IMR-90 (cell line): Measurements from ENCODE around the gene GNG2. TPM values are rescaled to one million over a fixed set of nuclear protein-coding genes. Genes with fewer than 3 reads are reported as not detected.

Source experiments
- ATAC-seq: fragments of 200-7000 bp; cut with Tn5 transposase; 2 replicates; pipeline ENCODE4 v1.9.1; 2020; ENCODE audit warnings: low read depth, mild to moderate bottlenecking, moderate library complexity
- BruUV-seq: library from RNA; stranded (reverse); fragments of 400-500 nt; replicated peaks from 2 replicates; lab custom pipeline; 2021; lab: Mats Ljungman, UMichigan
- CTCF ChIA-PET: fragments of 300-600 bp; formaldehyde crosslinking; extraction: SDS; loops from one replicate; lab custom pipeline; 2021; ENCODE audit warnings: antibody characterized with exemption; lab: Yijun Ruan, JAX
- POLR2A ChIA-PET: fragments of 300-600 bp; sonication (Branson Sonifier 250); formaldehyde crosslinking; loops from one replicate; lab custom pipeline; 2022; ENCODE audit warnings: antibody characterized with exemption; ENCODE audit not compliant: unreplicated experiment; lab: Charles Lee
- DNase-seq: peaks from one replicate; pipeline ENCODE4 v3.0.0; 2013
- H2AFZ ChIP-seq: replicated peaks from 2 replicates; pipeline ENCODE3; 2013; ENCODE audit warnings: low read length, mild to moderate bottlenecking; ENCODE audit not compliant: poor library complexity
- H2AK5ac ChIP-seq: 2 replicates; pipeline ENCODE4 v1.6.1; 2013; ENCODE audit warnings: low read depth, low read length, inconsistent platforms
- H2AK9ac ChIP-seq: replicated peaks from 2 replicates; pipeline ENCODE3; 2013; ENCODE audit warnings: mild to moderate bottlenecking, low read depth, low read length, moderate library complexity; ENCODE audit not compliant: poor library complexity
- H2BK120ac ChIP-seq: 2 replicates; pipeline ENCODE4 v1.6.1; 2013; ENCODE audit warnings: low read depth, low read length, inconsistent platforms
- H2BK15ac ChIP-seq: 3 replicates; pipeline ENCODE4 v1.6.1; 2013; ENCODE audit warnings: low read depth, low read length, inconsistent platforms
- H2BK20ac ChIP-seq: 2 replicates; pipeline ENCODE4 v1.6.1; 2013; ENCODE audit warnings: low read depth, mild to moderate bottlenecking, inconsistent platforms, low read length, moderate library complexity
- H2BK5ac ChIP-seq: 2 replicates; pipeline ENCODE4 v1.6.1; 2013; ENCODE audit warnings: mild to moderate bottlenecking, low read depth, low read length, inconsistent platforms; ENCODE audit not compliant: poor library complexity, severe bottlenecking
- H3K14ac ChIP-seq: replicated peaks from 2 replicates; pipeline ENCODE4 v1.6.1; 2013; ENCODE audit warnings: low read depth, low read length, inconsistent platforms
- H3K18ac ChIP-seq: 2 replicates; pipeline ENCODE4 v1.6.1; 2013; ENCODE audit warnings: low read depth, low read length, control low read depth
- H3K23ac ChIP-seq: 2 replicates; pipeline ENCODE4 v1.6.1; 2013; ENCODE audit warnings: low read depth, low read length, inconsistent platforms
- H3K27ac ChIP-seq: 2 replicates; pipeline ENCODE4 v1.5.1; 2013; ENCODE audit warnings: mild to moderate bottlenecking, control low read depth, low read length; ENCODE audit not compliant: insufficient read depth
- H3K27me3 ChIP-seq: 2 replicates; pipeline ENCODE4 v1.6.1; 2013; ENCODE audit warnings: low read length; ENCODE audit not compliant: control insufficient read depth, insufficient read depth
- H3K36me3 ChIP-seq: 2 replicates; pipeline ENCODE4 v1.6.1; 2013; ENCODE audit warnings: low read length, mixed read lengths; ENCODE audit not compliant: control insufficient read depth, insufficient read depth
- H3K4ac ChIP-seq: 2 replicates; pipeline ENCODE4 v1.6.1; 2013; ENCODE audit warnings: low read depth, low read length, inconsistent platforms
- H3K4me1 ChIP-seq: 2 replicates; pipeline ENCODE4 v1.6.1; 2013; ENCODE audit warnings: low read length, mixed read lengths; ENCODE audit not compliant: control insufficient read depth, insufficient read depth
- H3K4me2 ChIP-seq: 2 replicates; pipeline ENCODE4 v1.6.1; 2013; ENCODE audit warnings: low read depth, mild to moderate bottlenecking, control low read depth, low read length, moderate library complexity
- H3K4me3 ChIP-seq: 2 replicates; pipeline ENCODE4 v1.5.1; 2013; ENCODE audit warnings: low read depth, mild to moderate bottlenecking, control low read depth, low read length, moderate library complexity; ENCODE audit not compliant: insufficient read depth
- H3K56ac ChIP-seq: 2 replicates; pipeline ENCODE4 v1.6.1; 2013; ENCODE audit warnings: low read length, inconsistent platforms; ENCODE audit not compliant: insufficient read depth; ENCODE audit errors: extremely low read depth
- H3K79me1 ChIP-seq, 2 experiments: 2 replicates each; pipeline ENCODE4 v1.6.1; 2013; ENCODE audit warnings: low read length in 2 of 2, inconsistent platforms in 1 of 2, low read depth in 1 of 2
- H3K9ac ChIP-seq: 2 replicates; pipeline ENCODE4 v1.6.1; 2013; ENCODE audit warnings: low read depth, low read length, control low read depth
- H3K9me1 ChIP-seq: 2 replicates; pipeline ENCODE4 v1.6.1; 2013; ENCODE audit warnings: low read length, inconsistent platforms; ENCODE audit not compliant: insufficient read depth
- H3K9me3 ChIP-seq: 2 replicates; pipeline ENCODE4 v1.6.1; 2013; ENCODE audit warnings: low read length; ENCODE audit not compliant: control insufficient read depth, insufficient read depth
- H4K20me1 ChIP-seq: 2 replicates; pipeline ENCODE4 v1.6.1; 2013; ENCODE audit warnings: low read length, inconsistent platforms; ENCODE audit not compliant: insufficient read depth
- H4K5ac ChIP-seq: 2 replicates; pipeline ENCODE4 v1.6.1; 2013; ENCODE audit warnings: mild to moderate bottlenecking, low read depth, low read length, control low read depth
- H4K8ac ChIP-seq, 2 experiments: 2 replicates each; pipeline ENCODE4 v1.6.1; 2013; ENCODE audit warnings: low read depth in 2 of 2, low read length in 2 of 2, control low read depth in 1 of 2, inconsistent platforms in 1 of 2
- H4K91ac ChIP-seq: 2 replicates; pipeline ENCODE4 v1.6.1; 2013; ENCODE audit warnings: low read depth, low read length, inconsistent platforms; ENCODE audit not compliant: insufficient read depth
- BHLHE40 ChIP-seq: fragments of 150-350 bp; IDR thresholded peaks from 2 replicates; pipeline ENCODE4 v1.6.1; 2016; ENCODE audit warnings: mild to moderate bottlenecking, low read depth, low read length
- CEBPB ChIP-seq: IDR thresholded peaks from 2 replicates; pipeline ENCODE4 v1.6.1; 2012; ENCODE audit warnings: low read depth, low read length, improper control_type of control experiment
- CHD1 ChIP-seq: IDR thresholded peaks from 2 replicates; pipeline ENCODE4 v1.6.1; 2012; ENCODE audit warnings: low read depth, low read length, improper control_type of control experiment
- CTCF ChIP-seq: conservative IDR thresholded peaks from 2 replicates; pipeline ENCODE4 v1.5.1; 2012; ENCODE audit warnings: mild to moderate bottlenecking, low read depth, low read length, improper control_type of control experiment
- ELK1 ChIP-seq: fragments of 150-350 bp; IDR thresholded peaks from 2 replicates; pipeline ENCODE4 v1.6.1; 2016; ENCODE audit warnings: low read depth, mild to moderate bottlenecking, low read length, moderate library complexity, borderline replicate concordance
- MAFK ChIP-seq: IDR thresholded peaks from 2 replicates; pipeline ENCODE4 v1.6.1; 2012; ENCODE audit warnings: low read depth, low read length, improper control_type of control experiment
- MXI1 ChIP-seq: IDR thresholded peaks from 2 replicates; pipeline ENCODE4 v1.6.1; 2012; ENCODE audit warnings: low read depth, mild to moderate bottlenecking, low read length, moderate library complexity, borderline replicate concordance
- NFE2L2 ChIP-seq: fragments of 150-350 bp; IDR thresholded peaks from 2 replicates; pipeline ENCODE4 v1.6.1; 2016; ENCODE audit warnings: low read depth, mild to moderate bottlenecking, low read length
- RAD21 ChIP-seq: IDR thresholded peaks from 2 replicates; pipeline ENCODE4 v1.6.1; 2012; ENCODE audit warnings: low read length, improper control_type of control experiment
- RCOR1 ChIP-seq: IDR thresholded peaks from 2 replicates; pipeline ENCODE4 v1.6.1; 2012; ENCODE audit warnings: mild to moderate bottlenecking, low read length, improper control_type of control experiment; ENCODE audit not compliant: insufficient replicate concordance
- SMC3 ChIP-seq: fragments of 150-350 bp; IDR thresholded peaks from 2 replicates; pipeline ENCODE4 v1.6.1; 2016; ENCODE audit warnings: low read depth, mild to moderate bottlenecking, antibody characterized with exemption, low read length, moderate library complexity
- USF2 ChIP-seq: fragments of 150-350 bp; IDR thresholded peaks from 2 replicates; pipeline ENCODE4 v1.6.1; 2017; ENCODE audit warnings: mild to moderate bottlenecking, antibody characterized with exemption, low read length, low read depth
- WGBS, 2 experiments: methylation state at CpG; one replicate each; pipeline versions ENCODE4 v1.1.5 to v1.1.7; 2013; ENCODE audit warnings: missing lambda C conversion rate in 2 of 2; ENCODE audit not compliant: insufficient read length in 1 of 2; ENCODE audit errors: extremely low coverage in 2 of 2; 5-methylcytosine and 5-hydroxymethylcytosine counted together
- dilution Hi-C: fragments of 300-500 bp; cut with HindIII; formaldehyde crosslinking; loops from one replicate; pipeline ENCODE4 v1.14.3; 2018; ENCODE audit warnings: low sequenced_read_pairs; ENCODE audit not compliant: unreplicated experiment
- in situ Hi-C: fragments of 300-500 bp; cut with MboI; formaldehyde crosslinking; loops from 3 replicates; pipeline ENCODE4 v1.14.3; 2019; ENCODE audit warnings: low sequenced_read_pairs, inconsistent platforms, mixed read lengths
- intact Hi-C: fragments of 100-400 bp; cut with micrococcal nuclease; formaldehyde crosslinking; loops from 2 replicates; pipeline ENCODE4 v1.10.0; 2022
- polyA plus RNA-seq, 3 experiments: library from polyadenylated mRNA; depleted of rRNA; stranded (reverse); fragments of >200 nt; gene quantifications; 2 replicates each; pipeline ENCODE4 v1.2.3, GENCODE V29; 2012; ENCODE audit warnings: low replicate concordance in 1 of 3
- total RNA-seq: library from RNA; depleted of rRNA; stranded (reverse); fragments of >200 nt; gene quantifications from 2 replicates; pipeline ENCODE4 v1.2.3, GENCODE V29; 2012

Gene GNG2
- total and polyA plus RNA-seq, 2 of the 4 experiments (the other 2 are of a cell fraction) = 13.1 to 14.6 TPM

GRCh38 chr14:51989293-51990234, 129.2 kb downstream of the GNG2 start, which contains the start of gene RTRAF:
RTRAF (plus strand) TSS chr14:51989546; CDS start chr14:51989640, 94 bp downstream.
- Histone ChIP-seq H3K4me1 (peaks cover 2% of the 10 kb centered on the region; the same call in 1 of the 2 replicates), H2AK9ac (peak within 1 kb of the TSS; percentile 98), H3K9me1 (peaks cover 3% of the 10 kb centered on the region), H3K27me3 (no peaks in the 10 kb centered on the region), H3K9ac (peak within 1 kb of the TSS; percentile 78), H2AK5ac (peak within 1 kb of the TSS; percentile 80), H3K23ac (peak within 1 kb of the TSS; percentile 90), H3K4ac (peak within 1 kb of the TSS; percentile 89), H3K36me3 (peaks cover 6% of the 10 kb centered on the region; the same call in 1 of the 2 replicates), H3K9me3 (no peaks in the 10 kb centered on the region), H2BK15ac (0 out of 3 replicates have a peak within 1 kb of the TSS, but pooled peaks have one; percentile 7), H4K8ac (peak within 1 kb of the TSS; percentile 86 to 99), H3K27ac (peak within 1 kb of the TSS; percentile 85), H4K5ac (peak within 1 kb of the TSS; percentile 88), H2BK20ac (no peak within 1 kb of the TSS), H3K4me3 (peak within 1 kb of the TSS; percentile 86), H2AFZ (peak within 1 kb of the TSS; percentile 97), H3K14ac (peak within 1 kb of the TSS; percentile 97), H3K79me1 (peaks cover 3 to 30% of the 10 kb centered on the region in 2 experiments; a peak in 3 of 4 replicates), H3K18ac (0 out of 2 replicates have a peak within 1 kb of the TSS, but pooled peaks have one; percentile 4), H4K91ac (peak within 1 kb of the TSS; percentile 69), H3K4me2 (peak within 1 kb of the TSS; percentile 95), H2BK120ac (peak within 1 kb of the TSS; percentile 40), H3K56ac (peak within 1 kb of the TSS; percentile 65), H2BK5ac (peak within 1 kb of the TSS; percentile 55), H4K20me1 (no peaks in the 10 kb centered on the region; the same call in 1 of the 2 replicates)
- dilution Hi-C loops = no loop called here
- in situ Hi-C loops = no loop called here
- peak; percentile 99 for ATAC-seq
- 0% methylated on average over 23 of the region's 72 CpGs; no CpG with 5 or more reads in 1 of the 2 experiments for WGBS, 2 experiments
- intact Hi-C loops = loop anchor here (10.0 kb wide), 1 partner anchor 465 kb away; no protein-coding TSS in a partner anchor
- ChIA-PET POLR2A (no interaction called here), CTCF (interaction anchor here (1.0 kb wide), 1 partner anchor 11 kb away, joined by 3 read pairs; no protein-coding TSS in a partner anchor)
- DNase-seq = peak; percentile 92
- TSS peak; percentile 52 for BruUV-seq
- no peak for TF ChIP-seq SMC3
- TF ChIP-seq ELK1 = no peak
- no peak for TF ChIP-seq USF2
- TF ChIP-seq MAFK = no peak
- no peak for TF ChIP-seq CHD1
- peak; percentile 26; the same call in 1 of the 2 replicates for TF ChIP-seq CEBPB
- TF ChIP-seq RCOR1 = no peak
- no peak for TF ChIP-seq RAD21
- peak; percentile 59; the same call in 1 of the 2 replicates for TF ChIP-seq MXI1
- TF ChIP-seq BHLHE40 = no peak; the same call in 1 of the 2 replicates
- no peak for TF ChIP-seq CTCF
- TF ChIP-seq NFE2L2 = 0 out of 2 replicates have a peak, but pooled peaks have one; percentile 17
